NK-92 (cell line): ENCODE data around the gene TCF4.
A peak's percentile ranks its signal among the peaks of the same experiment; 100 is the strongest.

Experiments used
- DNase-seq: peaks from one replicate; lab custom pipeline; 2025; ENCODE audit not compliant: unreplicated experiment; lab: John Stamatoyannopoulos, UW

The TCF4 gene

DNA sequence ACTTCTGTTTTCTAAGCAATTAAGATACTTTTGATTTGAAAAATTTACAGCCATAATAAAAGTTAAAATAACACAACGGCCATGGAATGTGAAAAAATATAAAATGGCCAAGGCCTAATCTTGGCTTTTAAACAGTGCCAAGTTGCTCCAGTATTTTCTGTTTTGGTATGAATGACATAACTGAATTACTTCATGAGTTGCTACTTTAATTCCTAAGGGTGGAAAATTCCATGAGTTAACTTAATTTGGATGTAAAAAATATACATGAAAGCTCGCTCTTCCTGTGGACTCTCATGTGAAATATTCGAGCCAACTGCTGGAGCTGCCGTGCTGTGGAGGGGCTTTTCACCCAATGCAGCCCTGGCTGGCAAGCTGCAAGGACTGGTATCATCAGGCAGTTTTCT, 342.8 kb downstream of the TCF4 start:
- no peak for DNase-seq

DNA sequence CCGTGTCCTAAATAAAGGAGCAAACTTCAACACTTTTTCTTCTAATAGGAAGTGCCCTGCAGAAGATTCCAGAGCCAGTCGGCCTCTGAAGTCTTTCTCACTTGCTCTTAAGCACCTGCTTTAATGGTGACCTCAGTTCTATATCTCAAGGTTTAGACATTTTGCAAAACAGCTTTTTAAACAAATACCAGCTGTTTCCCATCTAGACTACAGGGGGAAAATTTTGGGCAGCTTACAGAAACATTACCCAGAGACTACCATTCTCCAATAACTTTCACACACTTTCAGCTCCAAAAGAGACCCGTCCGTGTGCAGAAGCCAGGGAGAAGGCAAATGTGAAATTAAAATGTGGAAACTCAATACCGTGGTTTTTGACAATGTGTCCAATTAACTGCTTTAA, 343.4 kb downstream of the TCF4 start:
- DNase-seq: no peak

DNA sequence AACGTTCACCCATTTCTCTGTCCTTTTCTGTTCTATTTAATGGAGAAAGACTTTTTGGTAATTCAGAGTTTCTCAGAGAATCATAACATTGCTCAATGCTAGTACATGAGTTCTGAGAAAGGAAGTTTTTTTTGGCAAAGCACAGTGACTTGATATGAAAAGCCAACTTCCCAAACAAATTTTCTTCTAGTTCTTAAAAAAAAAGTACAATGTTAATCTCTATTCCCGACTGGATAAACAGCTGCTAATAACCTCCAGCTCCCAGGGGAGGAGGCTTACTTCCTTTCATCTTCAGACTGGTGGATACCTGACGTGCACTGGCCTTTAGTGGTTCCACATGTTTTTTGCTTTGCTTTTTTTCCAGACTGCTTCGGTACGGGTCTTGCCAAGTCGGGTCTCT, 344.1 kb downstream of the TCF4 start:
- no peak for DNase-seq

- DNase-seq: no peak
Observed at GRCh38 chr18:55243255-55243654, 344.7 kb downstream of the TCF4 start.

GRCh38 chr18:55240978-55241377, 347.0 kb downstream of the TCF4 start:
- DNase-seq: no peak

- DNase-seq: no peak
Observed at GRCh38 chr18:55239740-55240139, 348.3 kb downstream of the TCF4 start.

- DNase-seq: no peak
Observed at GRCh38 chr18:55237660-55238059, 350.3 kb downstream of the TCF4 start.

- no peak for DNase-seq
Observed at GRCh38 chr18:55236150-55236931, 351.7 kb downstream of the TCF4 start.

DNA sequence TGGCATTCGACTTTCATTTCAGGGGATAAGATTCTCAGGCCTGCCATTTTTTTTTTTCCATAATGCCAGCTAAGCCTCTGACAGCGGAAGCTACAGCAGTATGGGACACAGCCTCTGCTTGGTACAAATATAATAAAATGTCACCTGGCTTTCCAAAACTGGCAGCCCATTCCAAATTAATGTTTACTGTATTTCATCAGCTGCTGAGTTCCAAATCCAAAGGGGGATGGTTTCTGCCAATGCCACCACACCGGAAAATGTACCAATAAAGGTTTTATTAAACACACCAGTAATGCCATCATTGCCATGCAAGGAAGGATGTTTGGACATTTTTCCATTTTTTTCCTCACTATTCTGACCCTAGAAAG, 352.9 kb downstream of the TCF4 start:
- no peak for DNase-seq

DNA sequence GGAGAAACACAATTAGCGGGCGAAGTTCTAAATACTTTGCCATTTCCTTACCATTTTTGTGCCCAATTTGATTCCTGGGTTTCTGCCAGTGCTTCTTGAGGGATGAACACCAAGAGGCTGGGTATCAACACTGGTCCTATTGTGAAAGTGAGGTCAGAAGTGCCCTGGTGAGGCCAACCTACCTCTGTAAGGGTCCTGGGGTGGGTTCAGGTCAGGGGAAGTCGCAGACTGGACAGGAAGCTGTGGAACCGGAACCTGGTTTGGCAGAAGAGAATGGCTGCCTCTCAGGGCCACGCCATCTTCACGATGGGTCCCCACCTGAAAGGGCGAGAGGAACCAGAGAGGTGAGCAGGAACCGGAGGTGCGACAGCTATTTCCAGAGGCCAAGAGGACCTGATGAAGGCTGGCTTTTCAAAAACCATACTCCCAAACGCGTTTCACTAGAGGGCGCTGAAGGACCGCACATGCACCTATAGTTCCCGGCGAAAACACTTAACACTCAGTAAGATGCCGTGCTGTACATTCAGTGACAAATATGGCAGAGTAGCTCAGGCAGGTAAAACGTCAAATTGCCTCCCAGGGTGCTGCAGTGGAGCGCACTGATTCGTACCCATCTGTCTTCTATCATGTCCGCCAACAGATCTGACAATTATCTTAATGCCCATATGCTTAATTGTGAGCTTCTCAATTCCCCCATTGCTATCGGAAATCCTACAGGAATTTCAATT, 353.5 kb downstream of the TCF4 start:
- DNase-seq: peak; percentile 42

GRCh38 chr18:55233857-55234256, 354.1 kb downstream of the TCF4 start:
- DNase-seq: no peak

DNA sequence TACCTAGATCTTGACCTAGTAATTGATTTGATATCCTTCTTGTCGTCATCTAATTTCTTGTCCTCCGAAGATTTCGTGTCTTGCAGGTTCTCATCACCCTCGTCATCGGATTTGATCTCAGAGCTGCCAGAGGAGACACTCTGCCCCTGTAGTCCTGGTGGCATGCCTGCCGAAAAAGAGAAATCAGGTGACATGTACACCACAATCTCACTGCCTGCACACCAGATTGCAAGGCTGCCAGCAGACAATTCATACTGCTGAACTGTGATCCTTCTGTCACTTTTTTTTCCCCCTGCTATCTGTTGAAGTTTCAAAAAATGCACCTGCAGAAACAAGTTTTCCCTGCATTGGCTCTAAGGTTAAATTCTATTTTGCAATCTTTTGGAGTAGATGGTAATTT, 355.5 kb downstream of the TCF4 start:
- DNase-seq: no peak

DNA sequence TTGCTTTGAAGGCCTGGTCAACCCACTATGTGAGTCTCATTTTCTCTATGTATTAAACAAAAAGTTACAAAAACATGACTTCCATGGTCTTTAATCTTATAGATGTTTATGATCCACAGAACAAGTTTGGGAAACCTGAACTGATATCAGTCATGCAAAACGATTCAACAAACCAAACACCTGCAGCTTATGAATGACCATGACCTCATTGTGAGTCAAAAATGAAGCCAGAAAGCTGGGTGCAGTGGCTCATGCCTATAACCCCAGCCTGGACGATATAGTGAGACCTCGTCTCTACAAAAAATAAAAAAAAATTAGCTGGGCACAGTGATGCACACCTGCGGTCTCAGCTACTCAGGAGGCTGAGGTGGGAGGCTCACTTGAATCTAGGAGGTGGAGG, 358.3 kb downstream of the TCF4 start:
- no peak for DNase-seq

- no peak for DNase-seq
Observed at GRCh38 chr18:55228707-55229106, 359.3 kb downstream of the TCF4 start.

DNA sequence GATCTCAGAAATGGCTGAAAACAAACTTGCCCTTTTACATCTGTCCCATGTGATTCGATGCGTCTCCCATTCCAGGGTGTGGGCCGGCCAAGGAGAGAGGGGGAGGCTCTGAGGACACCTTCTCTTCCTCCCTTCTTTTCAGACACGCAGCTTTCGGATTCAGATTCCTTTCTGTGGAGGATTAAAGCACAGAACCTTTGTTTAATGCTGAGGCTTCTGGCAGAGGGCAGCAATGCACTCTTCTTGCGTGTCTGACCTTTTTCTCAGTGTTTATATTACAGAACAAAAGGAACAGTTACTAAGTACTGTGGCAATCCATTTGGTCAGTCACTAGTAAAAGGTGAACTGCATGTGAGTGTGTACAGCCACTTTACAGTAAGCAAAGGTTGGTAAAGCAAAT, 359.8 kb downstream of the TCF4 start:
- no peak for DNase-seq

DNA sequence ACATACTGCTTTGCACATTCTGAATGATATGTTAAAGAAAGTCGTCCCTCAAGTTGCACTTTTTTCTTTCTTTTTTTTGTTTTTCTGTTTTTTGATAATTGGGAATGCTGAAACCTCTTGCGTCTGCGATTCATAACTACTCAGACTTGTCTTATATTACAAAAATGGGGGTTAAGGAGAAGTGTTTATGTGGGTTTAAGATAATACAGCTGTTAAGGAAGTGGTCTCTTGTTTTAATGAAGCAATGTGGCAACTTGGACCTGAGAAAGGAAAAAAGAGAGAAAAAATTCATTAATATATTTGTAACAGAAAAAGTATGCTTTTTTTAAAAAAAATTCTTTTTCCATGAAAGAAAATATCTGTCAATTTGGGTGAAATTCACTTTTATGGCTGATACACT, 360.2 kb downstream of the TCF4 start:
- DNase-seq: no peak

- DNase-seq: no peak
Observed at GRCh38 chr18:55226044-55226443, 361.9 kb downstream of the TCF4 start.

DNA sequence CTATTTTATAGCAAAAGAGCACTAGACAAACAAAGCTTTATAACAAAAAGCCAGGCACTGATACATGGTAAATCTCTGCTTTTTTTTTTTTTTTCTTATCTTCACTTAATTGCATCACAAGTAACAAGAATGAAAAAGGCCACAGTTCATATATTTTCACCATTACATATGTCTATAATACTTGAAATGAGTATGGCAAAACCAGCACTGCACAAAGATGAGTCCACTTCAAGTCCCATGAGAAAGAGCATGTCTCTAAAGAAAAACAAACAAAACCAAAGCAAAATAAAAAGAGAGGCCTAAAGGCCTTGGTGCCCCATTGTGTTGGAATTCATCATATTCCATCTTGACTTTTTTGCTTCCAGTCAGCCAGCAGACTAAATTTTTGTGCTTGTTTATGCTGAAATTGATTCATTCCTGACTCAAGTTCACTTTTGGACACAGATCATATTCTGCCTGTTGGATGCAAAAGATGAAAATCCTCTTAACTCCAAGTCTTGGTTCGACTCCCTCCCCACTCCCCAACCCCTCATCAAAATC, 363.8 kb downstream of the TCF4 start:
- no peak for DNase-seq

DNA sequence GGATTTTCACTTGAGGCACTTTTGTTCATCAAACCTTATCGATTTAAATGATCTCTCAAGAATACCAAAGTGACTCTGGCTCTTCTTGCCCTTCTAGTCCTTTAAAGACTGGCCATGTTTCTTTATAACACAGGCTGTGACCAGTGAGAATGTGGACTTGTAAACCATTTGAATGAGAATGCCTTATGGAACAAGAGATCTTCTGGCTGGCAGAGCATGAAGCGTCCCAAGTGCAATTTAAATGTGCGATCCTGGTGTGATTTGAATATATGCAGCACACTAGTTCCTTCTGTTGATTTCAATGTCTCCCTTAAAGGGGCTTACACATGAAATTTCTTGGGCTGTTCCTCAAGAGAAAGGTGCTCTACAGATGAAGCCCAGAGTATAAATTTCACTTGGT, 366.4 kb downstream of the TCF4 start:
- DNase-seq: no peak

DNA sequence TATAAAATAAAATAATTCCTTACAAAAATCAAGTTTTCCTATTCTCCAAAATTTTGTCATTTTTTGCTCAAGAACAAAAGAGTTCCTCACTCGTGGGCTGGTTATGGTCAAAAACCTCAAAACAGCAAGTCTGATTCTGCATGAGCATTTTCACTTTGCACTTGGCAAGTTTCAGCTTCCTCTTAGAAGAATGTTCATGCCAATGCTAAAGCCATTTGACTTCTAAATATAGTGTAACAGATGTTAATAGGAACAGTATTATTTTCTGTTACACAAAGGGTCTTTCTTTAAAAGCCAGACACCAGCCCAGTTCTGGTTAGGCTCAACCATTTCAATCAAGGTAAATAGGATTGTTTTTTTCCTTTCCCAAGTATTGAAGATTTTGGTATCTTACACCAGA, 367.5 kb downstream of the TCF4 start:
- DNase-seq: no peak

- no peak for DNase-seq
Observed at GRCh38 chr18:55219823-55220222, 368.2 kb downstream of the TCF4 start.

GRCh38 chr18:55219059-55219458, 368.9 kb downstream of the TCF4 start:
- DNase-seq: no peak
